Measurements from ENCODE around the gene ZNF468. TPM values are rescaled to one million over a fixed set of nuclear protein-coding genes. Genes with fewer than 3 reads are reported as not detected.

Gene ZNF468
- total and polyA plus RNA-seq, 2 donors (not counting 1 experiment from before 2014, with no cell fraction given): 12.6 to 35.3 TPM

GRCh38 chr19:52897138-52897935, 39.9 kb upstream of the ZNF468 start, which contains the start of gene ZNF320:
Gene ZNF320, minus strand, starts transcription at chr19:52897635. Its CDS starts 7,380 bp downstream, at chr19:52890255.
- intact Hi-C loops (cut with micrococcal nuclease): loop anchor here (1.0 to 5.0 kb wide), 10 partner anchors 25 to 726 kb away; partner anchors contain the start of genes ZNF160, ZNF468, ZNF525 and ZNF808
- H3K27me3 ChIP-seq (replicated peaks in 1 of 4; ENCODE audit: control extremely low read depth in 1 of 4, control insufficient read depth in 3 of 4, insufficient read depth in 4 of 4, low read length in 3 of 4): no peaks in the 10 kb centered on the region
- H3K27me3 Mint-ChIP-seq: no peaks in the 10 kb centered on the region
- ATAC-seq (ENCODE audit: low read depth) (peak; percentile 100), DNase-seq (peak; percentile 95)
- TF ChIP-seq, protein P1, sequence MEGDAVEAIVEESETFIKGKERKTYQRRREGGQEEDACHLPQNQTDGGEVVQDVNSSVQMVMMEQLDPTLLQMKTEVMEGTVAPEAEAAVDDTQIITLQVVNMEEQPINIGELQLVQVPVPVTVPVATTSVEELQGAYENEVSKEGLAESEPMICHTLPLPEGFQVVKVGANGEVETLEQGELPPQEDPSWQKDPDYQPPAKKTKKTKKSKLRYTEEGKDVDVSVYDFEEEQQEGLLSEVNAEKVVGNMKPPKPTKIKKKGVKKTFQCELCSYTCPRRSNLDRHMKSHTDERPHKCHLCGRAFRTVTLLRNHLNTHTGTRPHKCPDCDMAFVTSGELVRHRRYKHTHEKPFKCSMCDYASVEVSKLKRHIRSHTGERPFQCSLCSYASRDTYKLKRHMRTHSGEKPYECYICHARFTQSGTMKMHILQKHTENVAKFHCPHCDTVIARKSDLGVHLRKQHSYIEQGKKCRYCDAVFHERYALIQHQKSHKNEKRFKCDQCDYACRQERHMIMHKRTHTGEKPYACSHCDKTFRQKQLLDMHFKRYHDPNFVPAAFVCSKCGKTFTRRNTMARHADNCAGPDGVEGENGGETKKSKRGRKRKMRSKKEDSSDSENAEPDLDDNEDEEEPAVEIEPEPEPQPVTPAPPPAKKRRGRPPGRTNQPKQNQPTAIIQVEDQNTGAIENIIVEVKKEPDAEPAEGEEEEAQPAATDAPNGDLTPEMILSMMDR (IDR thresholded peaks at IDR 0.05): no peak
- no peak for TF ChIP-seq EZH2 (IDR thresholded peaks at IDR 0.05; ENCODE audit: borderline replicate concordance, insufficient read depth, low read depth, low read length, poor library complexity, severe bottlenecking)
- ChIA-PET CTCF (no interaction called here), POLR2A (interaction anchor here (0.6 kb wide), 1 partner anchor 161 kb away, joined by 3 read pairs; no protein-coding TSS in a partner anchor)
- H3K4me1 ChIP-seq (ENCODE audit: control insufficient read depth in 2 of 2, insufficient read depth in 2 of 2, low read length in 2 of 2): peaks cover 5 to 17% of the 10 kb centered on the region in 2 donors
- no peaks in the 10 kb centered on the region for H3K9me3 Mint-ChIP-seq (ENCODE audit: insufficient read depth)
- H3K9me3 ChIP-seq (ENCODE audit: control extremely low read depth in 1 of 3, control insufficient read depth in 2 of 3, insufficient read depth in 1 of 3, low read length in 2 of 3): peaks cover 0 to 10% (median 0%) of the 10 kb centered on the region in 3 donors
- peaks cover 1 to 7% of the 10 kb centered on the region in 2 experiments for H3K36me3 ChIP-seq (replicated peaks in 1 of 2; ENCODE audit: control extremely low read depth in 1 of 2, control insufficient read depth in 1 of 2, extremely low read depth in 1 of 2, insufficient read depth in 2 of 2, low read length in 1 of 2)
- 2% methylated on average over 55 of the region's 56 CpGs for WGBS (ENCODE audit: insufficient coverage)
- H4K20me1 ChIP-seq (ENCODE audit: control insufficient read depth, insufficient read depth, low read length, poor library complexity, severe bottlenecking): no peaks in the 10 kb centered on the region
- peak within 1 kb of the TSS; percentile 85 for H3K9ac ChIP-seq (ENCODE audit: low read length)
- peak within 1 kb of the TSS; percentile 96 for H3K4me3 Mint-ChIP-seq
- peak within 1 kb of the TSS; percentile 87 for H2AFZ ChIP-seq (ENCODE audit: insufficient read depth, low read depth, low read length, poor library complexity, severe bottlenecking)
- peaks cover 33% of the 10 kb centered on the region for H3K79me2 ChIP-seq (ENCODE audit: control insufficient read depth, insufficient read depth, low read length)
- peak within 1 kb of the TSS; percentile 85 to 98 (median 98) for H3K4me3 ChIP-seq (ENCODE audit: control extremely low read depth in 1 of 5, extremely low read depth in 1 of 5, insufficient read depth in 1 of 5, low read depth in 2 of 5, low read length in 4 of 5)
- H3K27ac Mint-ChIP-seq: peak within 1 kb of the TSS; percentile 94
- H3K27ac ChIP-seq (ENCODE audit: low read length in 2 of 2): peak within 1 kb of the TSS; percentile 66 to 83
- peak within 1 kb of the TSS; percentile 88 for H3K4me2 ChIP-seq (replicated peaks; ENCODE audit: low read depth, low read length, poor library complexity, severe bottlenecking)
- H3K4me1 Mint-ChIP-seq: peaks cover 20% of the 10 kb centered on the region
